Lung (tissue), 12 donors: Measurements from ENCODE around the gene VGLL3. TPM values are rescaled to one million over a fixed set of nuclear protein-coding genes. Genes with fewer than 3 reads are reported as not detected.

Experiments used
- ATAC-seq: fragments of 200-7000 bp; cut with Tn5 transposase; one replicate; pipeline ENCODE4 v1.9.1; 2020; ENCODE audit warnings: moderate number of reproducible peaks; ENCODE audit not compliant: insufficient read depth, low FRiP score
- DNase-seq, 3 donors: peaks; one replicate each; pipeline ENCODE4 v3.0.0-alpha.2; 2013 to 2017
- H3K27ac ChIP-seq, 2 donors: one replicate each; pipeline ENCODE4 v1.5.1; 2013; ENCODE audit warnings: mild to moderate bottlenecking in 2 of 2, moderate library complexity in 2 of 2, control low read depth in 1 of 2, inconsistent platforms in 1 of 2, low read depth in 1 of 2, low read length in 1 of 2
- H3K27me3 ChIP-seq, 3 donors: one replicate each; pipeline ENCODE4 v1.5.1; 2013; ENCODE audit warnings: low read length in 2 of 3; ENCODE audit not compliant: control insufficient read depth in 3 of 3, insufficient read depth in 3 of 3
- H3K36me3 ChIP-seq, 4 donors: one replicate each; pipeline ENCODE4 v1.5.1; 2013; ENCODE audit warnings: low read length in 4 of 4, mild to moderate bottlenecking in 1 of 4, moderate library complexity in 1 of 4; ENCODE audit not compliant: control insufficient read depth in 4 of 4, insufficient read depth in 4 of 4
- H3K4me1 ChIP-seq, 5 donors: one replicate each; pipeline ENCODE4 v1.5.1; 2013; ENCODE audit warnings: low read length in 5 of 5, mild to moderate bottlenecking in 2 of 5, moderate library complexity in 1 of 5; ENCODE audit not compliant: control insufficient read depth in 5 of 5, insufficient read depth in 5 of 5
- H3K4me3 ChIP-seq: one replicate; pipeline ENCODE4 v1.5.1; 2013; ENCODE audit warnings: mild to moderate bottlenecking, control low read depth, moderate library complexity
- H3K9ac ChIP-seq, 2 donors: one replicate each; pipeline ENCODE4 v1.5.1; 2013; ENCODE audit warnings: low read length in 2 of 2, control low read depth in 1 of 2; ENCODE audit not compliant: insufficient read depth in 1 of 2
- H3K9me3 ChIP-seq, 4 donors: one replicate each; pipeline ENCODE4 v1.5.1; 2013; ENCODE audit warnings: low read length in 3 of 4, mild to moderate bottlenecking in 1 of 4, moderate library complexity in 1 of 4; ENCODE audit not compliant: control insufficient read depth in 4 of 4, insufficient read depth in 3 of 4
- CTCF ChIP-seq: IDR thresholded peaks from 2 replicates; pipeline ENCODE4 v1.5.1; 2012; ENCODE audit warnings: mild to moderate bottlenecking; ENCODE audit errors: control extremely low read depth, extremely low read depth
- whole genome bisulfite sequencing, 2 donors: extraction: QIAGEN DNeasy Blood & Tissue Kit; methylation state at CpG; one replicate each; pipeline ENCODE4 v1.1.7; 2013; 5-methylcytosine and 5-hydroxymethylcytosine counted together
- polyA plus RNA-seq, 2 donors: library from polyadenylated mRNA; stranded (reverse); fragments of 200-250 nt; gene quantifications; one replicate each; pipeline ENCODE4 v1.2.1, GENCODE V29; 2013
- total RNA-seq, 2 donors: library from RNA; depleted of rRNA in 1 of 2; stranded (reverse); fragments of >200 nt in 1 of 2; gene quantifications; one replicate each; pipeline ENCODE4 v1.2.1, GENCODE V29; 2014 to 2021
- donor health status: control.
- donor health status: control.
- donor health status: Bipolar disorder and iron deficiency.
- donor health status: healthy.
- donor health status: DM: yes; HTN: yes; CAD: no.

The VGLL3 gene
- total and polyA plus RNA-seq, 4 donors = 4.3 to 49.2 (median 20.1) TPM

- Histone ChIP-seq H3K27ac (no peak overlapping the region), H3K9ac (no peak overlapping the region), H3K4me3 (no peak overlapping the region), H3K4me1 (no peaks in the 10 kb centered on the region), H3K27me3 (no peaks in the 10 kb centered on the region), H3K36me3 (no peaks in the 10 kb centered on the region), H3K9me3 (no peaks in the 10 kb centered on the region)
- DNase-seq = no peak
- no peak for TF ChIP-seq CTCF
- WGBS, 2 donors = 61 to 69% methylated on average over 4 of the region's 4 CpGs
- ATAC-seq = no peak
Measured at GRCh38 chr3:87001473-87002098, 10.6 kb upstream of the VGLL3 start.

- WGBS, 2 donors = 83 to 87% methylated on average over 4 of the region's 4 CpGs
- H3K4me1 ChIP-seq = no peaks in the 10 kb centered on the region
- no peaks in the 10 kb centered on the region for H3K9me3 ChIP-seq
- H3K4me3 ChIP-seq = no peak overlapping the region
- no peak overlapping the region for H3K27ac ChIP-seq
- no peak for TF ChIP-seq CTCF
- H3K36me3 ChIP-seq = no peaks in the 10 kb centered on the region
- DNase-seq (no peak), ATAC-seq (no peak)
- no peaks in the 10 kb centered on the region for H3K27me3 ChIP-seq
- H3K9ac ChIP-seq = no peak overlapping the region
Measured at GRCh38 chr3:87000940-87001339, 10.0 kb upstream of the VGLL3 start.

GRCh38 chr3:86998569-86998968, 7.6 kb upstream of the VGLL3 start:
- ATAC-seq = no peak
- Histone ChIP-seq H3K4me1 (peaks cover 0 to 4% (median 0%) of the 10 kb centered on the region in 5 donors), H3K4me3 (no peak overlapping the region), H3K27me3 (no peaks in the 10 kb centered on the region), H3K36me3 (no peaks in the 10 kb centered on the region), H3K9ac (no peak overlapping the region), H3K9me3 (no peaks in the 10 kb centered on the region), H3K27ac (no peak overlapping the region)
- no peak for DNase-seq
- 79 to 85% methylated on average over 1 of the region's 1 CpG for WGBS, 2 donors
- TF ChIP-seq CTCF = no peak
